GM12872 (cell line): Measurements from ENCODE around the gene KMT2C.

Experiments
- CTCF ChIP-seq: IDR thresholded peaks from 3 replicates; pipeline ENCODE4 v1.5.1; 2011; ENCODE audit warnings: low read depth, mild to moderate bottlenecking, low read length, moderate library complexity; ENCODE audit not compliant: insufficient read depth

The KMT2C gene

GRCh38 chr7:152180048-152180447, 255.8 kb downstream of the KMT2C start:
- TF ChIP-seq CTCF, result no peak

- TF ChIP-seq CTCF, result no peak
Measured at GRCh38 chr7:152178405-152179058, 257.3 kb downstream of the KMT2C start.

- TF ChIP-seq CTCF, result no peak
Measured at GRCh38 chr7:152177681-152178404, 258.0 kb downstream of the KMT2C start.

- TF ChIP-seq CTCF, result no peak
Measured at GRCh38 chr7:152176797-152177196, 259.0 kb downstream of the KMT2C start.

- no peak for TF ChIP-seq CTCF
Measured at GRCh38 chr7:152173372-152174070, 262.3 kb downstream of the KMT2C start.

GRCh38 chr7:152162287-152162686, 273.5 kb downstream of the KMT2C start:
- no peak for TF ChIP-seq CTCF

GRCh38 chr7:152161171-152161570, 274.6 kb downstream of the KMT2C start:
- TF ChIP-seq CTCF, result no peak
